ENCODE results near the gene ARHGAP1. TPM values are rescaled to one million over a fixed set of nuclear protein-coding genes. Genes with fewer than 3 reads are reported as not detected.

The ARHGAP1 gene
- total and polyA plus RNA-seq, 12 donors: 18.7 to 125 (median 70.2) TPM

GRCh38 chr11:46723359-46723680 is 22.9 kb upstream of the ARHGAP1 start:
- WGBS, 4 donors: 80 to 100% (median 83%) methylated on average over 1 to 8 of the region's 8 CpGs
- no peak overlapping the region for H3K4me3 ChIP-seq
- H3K27ac ChIP-seq: no peak overlapping the region
- H3K4me1 ChIP-seq (replicated peaks in 1 of 2): no peaks in the 10 kb centered on the region
- no peak for TF ChIP-seq CTCF (IDR thresholded peaks at IDR 0.05)
- H3K27me3 ChIP-seq: no peaks in the 10 kb centered on the region
- H3K36me3 ChIP-seq (replicated peaks in 1 of 2): no peaks in the 10 kb centered on the region
- H3K9me3 ChIP-seq (replicated peaks in 1 of 3): no peaks in the 10 kb centered on the region
- DNase-seq: no peak
- intact Hi-C loops (cut with DNase I): no loop called here

- H3K27ac ChIP-seq: no peak overlapping the region
- intact Hi-C loops (cut with DNase I): no loop called here
- TF ChIP-seq CTCF (IDR thresholded peaks at IDR 0.05): no peak
- TF ChIP-seq POLR2A (IDR thresholded peaks at IDR 0.05): no peak
- no peaks in the 10 kb centered on the region for H3K9me3 ChIP-seq (replicated peaks in 1 of 3)
- H3K27me3 ChIP-seq: no peaks in the 10 kb centered on the region
- H3K4me3 ChIP-seq: no peak overlapping the region
- no peaks in the 10 kb centered on the region for H3K36me3 ChIP-seq (replicated peaks in 1 of 2)
- no peaks in the 10 kb centered on the region for H3K4me1 ChIP-seq (replicated peaks in 1 of 2)
- no peak for DNase-seq
- 90 to 97% (median 93%) methylated on average over 8 to 11 of the region's 11 CpGs for WGBS, 4 donors
Observed at GRCh38 chr11:46722566-46723358, 22.3 kb upstream of the ARHGAP1 start.

GRCh38 chr11:46721286-46721685 is 20.9 kb upstream of the ARHGAP1 start:
- Histone ChIP-seq H3K27me3 (no peaks in the 10 kb centered on the region), H3K4me1 (replicated peaks in 1 of 2) (no peaks in the 10 kb centered on the region), H3K27ac (no peak overlapping the region), H3K9me3 (replicated peaks in 1 of 3) (no peaks in the 10 kb centered on the region), H3K4me3 (no peak overlapping the region), H3K36me3 (replicated peaks in 1 of 2) (no peaks in the 10 kb centered on the region)
- intact Hi-C loops (cut with DNase I): no loop called here
- no peak for DNase-seq
- TF ChIP-seq POLR2A (IDR thresholded peaks at IDR 0.05) (no peak), CTCF (IDR thresholded peaks at IDR 0.05) (no peak)
- 81 to 85% (median 84%) methylated on average over 6 of the region's 6 CpGs for WGBS, 4 donors

- DNase-seq: no peak
- Histone ChIP-seq H3K27me3 (no peaks in the 10 kb centered on the region), H3K4me1 (replicated peaks in 1 of 2) (peaks cover 0 to 2% of the 10 kb centered on the region in 2 donors), H3K9me3 (replicated peaks in 1 of 3) (no peaks in the 10 kb centered on the region), H3K27ac (no peak overlapping the region), H3K4me3 (no peak overlapping the region), H3K36me3 (replicated peaks in 1 of 2) (no peaks in the 10 kb centered on the region)
- WGBS, 4 donors: 87 to 94% (median 93%) methylated on average over 6 to 25 of the region's 25 CpGs
- intact Hi-C loops (cut with DNase I): no loop called here
- no peak for TF ChIP-seq CTCF (IDR thresholded peaks at IDR 0.05)
Observed at GRCh38 chr11:46719543-46720218, 19.3 kb upstream of the ARHGAP1 start.

Data from adrenal gland (tissue), 12 donors.